Lung (tissue), 13 donors: ENCODE results near the gene CCDC148. TPM values are rescaled to one million over a fixed set of nuclear protein-coding genes. Genes with fewer than 3 reads are reported as not detected.

ENCODE experiments used
- ATAC-seq: fragments of 200-7000 bp; cut with Tn5 transposase; one replicate; pipeline ENCODE4 v1.9.1; 2020; ENCODE audit warnings: moderate number of reproducible peaks; ENCODE audit not compliant: insufficient read depth, low FRiP score
- DNase-seq, 3 donors: peaks; one replicate each; pipeline ENCODE4 v3.0.0-alpha.2; 2013 to 2017
- H3K27ac ChIP-seq, 2 donors: one replicate each; pipeline ENCODE4 v1.5.1; 2013; ENCODE audit warnings: mild to moderate bottlenecking in 2 of 2, moderate library complexity in 2 of 2, control low read depth in 1 of 2, inconsistent platforms in 1 of 2, low read depth in 1 of 2, low read length in 1 of 2
- H3K27me3 ChIP-seq, 3 donors: one replicate each; pipeline ENCODE4 v1.5.1; 2013; ENCODE audit warnings: low read length in 2 of 3; ENCODE audit not compliant: control insufficient read depth in 3 of 3, insufficient read depth in 3 of 3
- H3K36me3 ChIP-seq, 4 donors: one replicate each; pipeline ENCODE4 v1.5.1; 2013; ENCODE audit warnings: low read length in 4 of 4, mild to moderate bottlenecking in 1 of 4, moderate library complexity in 1 of 4; ENCODE audit not compliant: control insufficient read depth in 4 of 4, insufficient read depth in 4 of 4
- H3K4me1 ChIP-seq, 5 donors: one replicate each; pipeline ENCODE4 v1.5.1; 2013; ENCODE audit warnings: low read length in 5 of 5, mild to moderate bottlenecking in 2 of 5, moderate library complexity in 1 of 5; ENCODE audit not compliant: control insufficient read depth in 5 of 5, insufficient read depth in 5 of 5
- H3K4me3 ChIP-seq: one replicate; pipeline ENCODE4 v1.5.1; 2013; ENCODE audit warnings: mild to moderate bottlenecking, control low read depth, moderate library complexity
- H3K9ac ChIP-seq, 2 donors: one replicate each; pipeline ENCODE4 v1.5.1; 2013; ENCODE audit warnings: low read length in 2 of 2, control low read depth in 1 of 2; ENCODE audit not compliant: insufficient read depth in 1 of 2
- H3K9me3 ChIP-seq, 4 donors: one replicate each; pipeline ENCODE4 v1.5.1; 2013; ENCODE audit warnings: low read length in 3 of 4, mild to moderate bottlenecking in 1 of 4, moderate library complexity in 1 of 4; ENCODE audit not compliant: control insufficient read depth in 4 of 4, insufficient read depth in 3 of 4
- WGBS, 2 donors: extraction: QIAGEN DNeasy Blood & Tissue Kit; methylation state at CpG; one replicate each; pipeline ENCODE4 v1.1.7; 2013; 5-methylcytosine and 5-hydroxymethylcytosine counted together
- polyA plus RNA-seq, 2 donors: library from polyadenylated mRNA; stranded (reverse); fragments of 200-250 nt; gene quantifications; one replicate each; pipeline ENCODE4 v1.2.1, GENCODE V29; 2013
- small RNA-seq: library from RNA; depleted of rRNA; stranded (forward); fragments of <200 nt; gene quantifications from one replicate; pipeline ENCODE3, GENCODE V24; 2014; ENCODE audit warnings: low replicate concordance
- total RNA-seq, 2 donors: library from RNA; depleted of rRNA in 1 of 2; stranded (reverse); fragments of >200 nt in 1 of 2; gene quantifications; one replicate each; pipeline ENCODE4 v1.2.1, GENCODE V29; 2014 to 2021
- TF ChIP-seq, protein P1 (sequence below): IDR thresholded peaks from 2 replicates; pipeline ENCODE4 v1.5.1; 2012; ENCODE audit warnings: mild to moderate bottlenecking; ENCODE audit errors: control extremely low read depth, extremely low read depth
- donor health status: control.
- donor health status: control.
- donor health status: Bipolar disorder and iron deficiency.
- donor health status: healthy.
- donor health status: DM: yes; HTN: yes; CAD: no.

The CCDC148 gene
- total and polyA plus RNA-seq, 4 donors: 0.61 to 8.6 (median 2.5) TPM

DNA sequence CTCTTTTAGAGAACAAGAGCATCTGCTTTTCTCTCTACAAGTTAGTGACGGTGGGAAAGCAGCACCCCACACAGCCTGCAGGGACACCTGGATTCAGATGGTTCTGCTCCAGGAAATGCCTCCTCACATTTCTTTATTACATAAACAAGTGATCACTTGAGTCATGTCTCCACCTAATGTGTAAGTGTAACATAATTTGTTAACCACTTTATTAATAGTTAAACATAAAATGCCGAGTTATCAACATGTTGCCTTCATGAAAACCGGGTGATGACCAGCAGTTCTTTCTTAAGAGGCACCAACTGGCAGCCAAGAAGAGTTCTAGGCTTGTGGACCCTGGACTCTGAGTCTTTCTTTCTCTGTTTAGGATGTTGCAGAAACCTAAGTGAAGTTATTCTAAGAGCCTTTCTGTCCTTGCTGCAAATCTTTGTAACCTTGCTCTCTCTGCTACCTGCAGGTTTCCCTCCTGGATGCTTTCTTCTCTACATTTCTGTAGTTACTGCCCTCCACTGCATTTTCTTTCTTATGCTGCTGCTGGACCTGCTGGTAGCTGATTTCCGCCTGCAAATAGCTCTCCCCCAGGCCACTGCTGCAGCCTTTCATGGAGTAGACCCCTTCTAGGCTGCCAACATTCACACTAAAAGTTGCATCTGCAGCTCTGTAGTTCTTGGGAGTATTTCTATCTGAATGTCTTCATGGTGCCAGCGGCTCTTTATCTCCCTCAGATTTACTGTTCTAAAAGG is 330.6 kb downstream of the CCDC148 start:
- Histone ChIP-seq H3K27ac (no peak overlapping the region), H3K4me3 (no peak overlapping the region), H3K4me1 (peaks cover 0 to 4% (median 0%) of the 10 kb centered on the region in 5 donors), H3K9ac (no peak overlapping the region), H3K27me3 (no peaks in the 10 kb centered on the region), H3K9me3 (no peaks in the 10 kb centered on the region), H3K36me3 (no peaks in the 10 kb centered on the region)
- no peak for DNase-seq
- no peak for ATAC-seq
- WGBS, 2 donors: 77 to 85% methylated on average over 5 of the region's 5 CpGs
- TF ChIP-seq, protein P1, sequence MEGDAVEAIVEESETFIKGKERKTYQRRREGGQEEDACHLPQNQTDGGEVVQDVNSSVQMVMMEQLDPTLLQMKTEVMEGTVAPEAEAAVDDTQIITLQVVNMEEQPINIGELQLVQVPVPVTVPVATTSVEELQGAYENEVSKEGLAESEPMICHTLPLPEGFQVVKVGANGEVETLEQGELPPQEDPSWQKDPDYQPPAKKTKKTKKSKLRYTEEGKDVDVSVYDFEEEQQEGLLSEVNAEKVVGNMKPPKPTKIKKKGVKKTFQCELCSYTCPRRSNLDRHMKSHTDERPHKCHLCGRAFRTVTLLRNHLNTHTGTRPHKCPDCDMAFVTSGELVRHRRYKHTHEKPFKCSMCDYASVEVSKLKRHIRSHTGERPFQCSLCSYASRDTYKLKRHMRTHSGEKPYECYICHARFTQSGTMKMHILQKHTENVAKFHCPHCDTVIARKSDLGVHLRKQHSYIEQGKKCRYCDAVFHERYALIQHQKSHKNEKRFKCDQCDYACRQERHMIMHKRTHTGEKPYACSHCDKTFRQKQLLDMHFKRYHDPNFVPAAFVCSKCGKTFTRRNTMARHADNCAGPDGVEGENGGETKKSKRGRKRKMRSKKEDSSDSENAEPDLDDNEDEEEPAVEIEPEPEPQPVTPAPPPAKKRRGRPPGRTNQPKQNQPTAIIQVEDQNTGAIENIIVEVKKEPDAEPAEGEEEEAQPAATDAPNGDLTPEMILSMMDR: no peak

DNA sequence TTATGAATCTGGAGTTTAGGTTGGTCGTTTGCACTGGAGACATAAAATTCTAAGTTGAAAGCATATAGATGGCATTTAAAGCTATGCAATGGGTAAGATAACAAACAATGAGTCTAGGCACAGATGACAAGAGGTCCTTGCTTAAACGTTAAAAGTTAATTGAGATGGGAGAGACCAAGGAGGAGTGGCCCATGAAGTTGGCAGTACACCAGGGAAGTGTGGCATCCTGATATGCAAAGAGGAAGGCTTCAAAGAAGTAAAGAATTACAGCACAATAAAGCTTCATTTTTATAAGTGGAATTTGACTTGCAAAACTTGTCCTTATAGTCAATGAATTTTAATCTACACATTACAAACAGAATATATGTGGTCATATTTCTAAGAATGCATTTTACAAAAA is 331.7 kb downstream of the CCDC148 start:
- Histone ChIP-seq H3K9me3 (no peaks in the 10 kb centered on the region), H3K9ac (no peak overlapping the region), H3K4me3 (no peak overlapping the region), H3K4me1 (peaks cover 0 to 4% (median 0%) of the 10 kb centered on the region in 5 donors), H3K27me3 (no peaks in the 10 kb centered on the region), H3K27ac (no peak overlapping the region), H3K36me3 (no peaks in the 10 kb centered on the region)
- TF ChIP-seq, protein P1: no peak
- DNase-seq: no peak
- no peak for ATAC-seq
- WGBS, 2 donors: 63 to 65% methylated on average over 2 of the region's 2 CpGs

Small RNAs within 50 kb of the gene (small RNA-seq; reads per million reads assigned to genes)
- gene RN7SL393P: not detected

Other genes starting within 250 kb of the CCDC148 start
- 10 to 100 TPM; 43.6 to 96.4 TPM for gene PKP4, start 199 bp upstream of the CCDC148 start, total RNA-seq
- gene PKP4, start 199 bp upstream of the CCDC148 start, polyA plus RNA-seq: 10 to 100 TPM; 21.5 to 22.0 TPM